Mammary epithelial cell (primary cell): Measurements from ENCODE around the gene DENND5A.

Source experiments
- CTCF ChIP-seq, 2 donors: IDR thresholded peaks in 1 of 2; conservative IDR thresholded peaks in 1 of 2; 2 replicates each; pipeline ENCODE4 v1.5.1; 2011 to 2012; ENCODE audit warnings: inconsistent platforms in 2 of 2, low read length in 2 of 2, mild to moderate bottlenecking in 2 of 2, control low read depth in 1 of 2, low read depth in 1 of 2; ENCODE audit not compliant: insufficient read depth in 1 of 2; ENCODE audit errors: extremely low read depth in 1 of 2
- EZH2 ChIP-seq: IDR thresholded peaks from 2 replicates; pipeline ENCODE4 v1.6.1; 2012; ENCODE audit warnings: low read length, inconsistent platforms, borderline replicate concordance

- TF ChIP-seq EZH2 (no peak), CTCF (conservative IDR thresholded peaks at IDR 0.05 in 1 of 2, IDR thresholded peaks at IDR 0.05 in 1 of 2; ENCODE audit: extremely low read depth in 1 of 2, insufficient read depth in 1 of 2, low read depth in 1 of 2, low read length in 2 of 2) (no peak)
Measured at GRCh38 chr11:9273376-9274336, 8.5 kb upstream of the DENND5A start.
